22Rv1 (cell line): ENCODE data around the gene TMEM191B.
"Not testable (repeated sequence)": the region's sequence is repeated elsewhere in the genome, so short reads cannot be mapped to it uniquely, and the experiment has no call there.

Experiments used
- CTCF ChIP-seq: fragments of 450-650 bp; IDR thresholded peaks from 2 replicates; pipeline ENCODE4 v1.5.1; 2017; ENCODE audit warnings: mild to moderate bottlenecking
- ZFX ChIP-seq: fragments of 450-650 bp; IDR thresholded peaks from 2 replicates; pipeline ENCODE4 v1.6.1; 2017; ENCODE audit warnings: antibody characterized with exemption, borderline replicate concordance

GRCh38 chr22:18523328-18523727 is 4.3 kb upstream of the TMEM191B start:
- not testable (repeated sequence) for TF ChIP-seq CTCF, ZFX
